ENCODE data around the gene EXOC3. TPM values are rescaled to one million over a fixed set of nuclear protein-coding genes. Genes with fewer than 3 reads are reported as not detected.

EXOC3 gene
- total RNA-seq, 4 donors from 2014 or later = 44.3 to 81.7 (median 54.0) TPM

GRCh38 chr5:419970-420369, 23.0 kb upstream of the EXOC3 start:
- TF ChIP-seq CTCF (IDR thresholded peaks at IDR 0.05 in 4 of 5, conservative IDR thresholded peaks at IDR 0.05 in 1 of 5) (no peak), POLR2A (IDR thresholded peaks at IDR 0.05) (no peak)
- no peaks in the 10 kb centered on the region for H3K36me3 ChIP-seq
- in situ Hi-C loops (cut with MboI; ENCODE audit: low sequenced_read_pairs in 4 of 4) (no loop called here), intact Hi-C loops (cut with DNase I; ENCODE audit: low total_unique reads) (no loop called here)
- ATAC-seq (no peak), DNase-seq (no peak)
- H3K27ac ChIP-seq = no peak overlapping the region
- no peaks in the 10 kb centered on the region for H3K9me3 ChIP-seq
- no peak overlapping the region for H3K4me3 ChIP-seq
- H3K4me1 ChIP-seq = no peaks in the 10 kb centered on the region
- H3K27me3 ChIP-seq = no peaks in the 10 kb centered on the region

- ATAC-seq = no peak
- no peak for DNase-seq
- intact Hi-C loops (cut with DNase I; ENCODE audit: low total_unique reads) = no loop called here
Observed at GRCh38 chr5:420632-421286, 22.2 kb upstream of the EXOC3 start.

GRCh38 chr5:421287-421880, 21.6 kb upstream of the EXOC3 start:
- H3K9me3 ChIP-seq = no peaks in the 10 kb centered on the region
- no peak for DNase-seq

More at GRCh38 chr5:420632-421286, 22.2 kb upstream of the EXOC3 start:
- no peaks in the 10 kb centered on the region for H3K36me3 ChIP-seq
- no peaks in the 10 kb centered on the region for H3K4me1 ChIP-seq
- H3K4me3 ChIP-seq = no peak overlapping the region
- H3K9me3 ChIP-seq = no peaks in the 10 kb centered on the region
- no peak for TF ChIP-seq CTCF (IDR thresholded peaks at IDR 0.05 in 4 of 5, conservative IDR thresholded peaks at IDR 0.05 in 1 of 5)
- no peak for TF ChIP-seq POLR2A (IDR thresholded peaks at IDR 0.05)
- H3K27me3 ChIP-seq = no peaks in the 10 kb centered on the region
- no peak overlapping the region for H3K27ac ChIP-seq
- in situ Hi-C loops (cut with MboI; ENCODE audit: low sequenced_read_pairs in 4 of 4) = no loop called here

GRCh38 chr5:421901-422300, 21.1 kb upstream of the EXOC3 start:
- intact Hi-C loops (cut with DNase I; ENCODE audit: low total_unique reads) = no loop called here
- Histone ChIP-seq H3K27ac (no peak overlapping the region), H3K27me3 (no peaks in the 10 kb centered on the region), H3K4me3 (no peak overlapping the region), H3K36me3 (no peaks in the 10 kb centered on the region), H3K9me3 (no peaks in the 10 kb centered on the region), H3K4me1 (no peaks in the 10 kb centered on the region)
- in situ Hi-C loops (cut with MboI; ENCODE audit: low sequenced_read_pairs in 4 of 4) = no loop called here
- ATAC-seq (no peak), DNase-seq (no peak)
- no peak for TF ChIP-seq POLR2A (IDR thresholded peaks at IDR 0.05)
- no peak for TF ChIP-seq CTCF (IDR thresholded peaks at IDR 0.05 in 4 of 5, conservative IDR thresholded peaks at IDR 0.05 in 1 of 5)

More at GRCh38 chr5:421287-421880, 21.6 kb upstream of the EXOC3 start:
- no peaks in the 10 kb centered on the region for H3K27me3 ChIP-seq
- no peak for ATAC-seq
- H3K4me1 ChIP-seq = no peaks in the 10 kb centered on the region
- no peak overlapping the region for H3K4me3 ChIP-seq
- in situ Hi-C loops (cut with MboI; ENCODE audit: low sequenced_read_pairs in 4 of 4) = no loop called here
- TF ChIP-seq POLR2A (IDR thresholded peaks at IDR 0.05) (no peak), CTCF (IDR thresholded peaks at IDR 0.05 in 4 of 5, conservative IDR thresholded peaks at IDR 0.05 in 1 of 5) (no peak)
- H3K36me3 ChIP-seq = no peaks in the 10 kb centered on the region
- intact Hi-C loops (cut with DNase I; ENCODE audit: low total_unique reads) = no loop called here
- no peak overlapping the region for H3K27ac ChIP-seq

Measured in gastrocnemius medialis (tissue), 4 donors.